ENCODE measurements around the gene MDM2.

The MDM2 gene

DNA sequence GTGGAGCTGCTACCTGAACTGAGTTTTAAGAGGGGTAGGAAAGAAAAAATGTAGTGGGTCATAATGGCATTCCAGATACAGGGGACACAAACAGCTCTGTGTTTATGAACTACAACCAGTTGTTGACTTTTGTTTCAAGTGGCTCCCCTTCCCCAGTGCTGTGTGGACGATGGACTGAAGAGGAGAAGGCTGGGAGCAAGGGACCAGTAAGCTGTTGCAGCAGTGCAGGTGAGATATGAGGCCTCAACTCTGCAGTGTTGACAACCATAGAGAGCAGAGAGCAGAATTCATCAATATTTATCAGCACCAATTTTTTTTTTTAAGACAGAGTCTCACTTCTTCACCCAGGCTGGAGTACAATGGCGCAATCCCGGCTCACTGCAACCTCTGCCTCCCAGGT lies 46.6 kb downstream of the MDM2 start:
- DNase-seq: no peak

DNA sequence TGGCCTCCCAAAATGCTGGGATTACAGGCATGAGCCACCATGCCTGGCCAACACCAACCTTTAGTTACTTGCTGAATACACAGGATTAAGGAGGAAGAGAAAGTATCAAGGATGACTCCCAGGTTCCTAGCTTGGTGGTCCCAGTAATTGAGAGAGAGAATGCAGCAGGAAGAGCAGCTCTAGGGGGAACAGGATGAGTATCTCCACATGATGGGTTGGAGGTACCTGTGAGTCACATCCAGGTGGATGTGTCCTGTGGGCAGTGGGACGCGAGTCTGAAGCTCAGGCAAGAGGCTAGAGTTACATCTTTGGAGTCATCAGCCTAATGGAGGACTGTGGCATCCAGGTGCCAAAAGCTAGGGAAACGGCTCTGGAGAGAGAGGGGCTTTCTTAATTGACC lies 47.1 kb downstream of the MDM2 start:
- no peak for DNase-seq

DNA sequence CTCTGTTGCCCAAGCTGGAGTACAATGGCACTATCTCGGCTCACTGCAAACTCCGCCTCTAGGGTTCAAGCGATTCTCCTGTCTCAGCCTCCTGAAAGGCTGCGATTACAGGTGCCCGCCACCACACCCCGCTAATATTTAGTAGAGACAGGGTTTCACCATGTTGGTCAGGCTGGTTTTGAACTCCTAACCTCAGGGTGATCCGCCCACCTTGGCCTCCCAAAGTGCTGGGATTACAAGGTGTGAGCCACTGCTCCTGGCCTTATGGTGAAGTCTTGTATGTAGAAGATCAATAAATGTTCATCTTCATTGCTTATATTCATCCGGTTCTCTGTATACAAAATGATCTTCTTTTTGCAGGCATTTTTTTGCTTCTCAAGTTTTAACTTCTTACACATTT lies 47.8 kb downstream of the MDM2 start:
- no peak for DNase-seq

DNA sequence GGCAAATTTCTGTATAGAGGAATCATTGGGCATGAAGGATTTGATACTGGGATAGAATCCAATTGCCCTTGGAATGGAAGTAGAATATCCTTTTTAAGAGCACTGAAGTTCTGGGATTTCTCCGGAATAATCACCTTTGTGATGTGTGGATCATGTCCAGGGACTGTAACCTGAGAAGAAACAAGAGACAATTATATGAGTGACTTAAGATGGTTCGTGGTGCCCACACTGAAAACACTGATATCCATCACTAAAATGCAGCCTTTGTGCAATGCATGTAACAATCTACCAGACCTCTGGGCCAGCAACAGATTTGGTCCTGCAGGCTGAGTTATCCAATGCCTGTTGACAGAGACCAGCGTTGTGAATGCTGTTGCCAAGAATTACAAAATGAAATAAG lies 48.5 kb downstream of the MDM2 start:
- DNase-seq: no peak

DNA sequence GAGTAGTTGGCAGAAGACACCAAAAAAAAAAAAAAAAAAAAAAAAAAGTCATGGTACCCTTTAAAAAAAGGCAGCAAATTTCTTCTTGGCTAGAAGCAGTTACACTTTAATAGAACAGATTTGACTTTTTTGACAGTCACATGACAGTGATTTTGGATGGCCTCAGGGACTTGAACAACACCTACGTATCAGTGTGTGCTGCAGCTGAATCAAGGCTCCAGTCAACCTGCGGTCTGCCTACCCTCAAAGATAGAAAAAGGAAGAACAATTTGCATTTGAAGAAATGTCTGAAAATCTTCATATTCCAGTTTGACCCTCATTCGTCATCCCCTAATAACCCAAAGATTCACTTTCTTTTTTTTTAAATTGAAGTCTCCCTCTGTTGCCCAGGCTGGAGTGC lies 53.9 kb downstream of the MDM2 start:
- no peak for DNase-seq

DNA sequence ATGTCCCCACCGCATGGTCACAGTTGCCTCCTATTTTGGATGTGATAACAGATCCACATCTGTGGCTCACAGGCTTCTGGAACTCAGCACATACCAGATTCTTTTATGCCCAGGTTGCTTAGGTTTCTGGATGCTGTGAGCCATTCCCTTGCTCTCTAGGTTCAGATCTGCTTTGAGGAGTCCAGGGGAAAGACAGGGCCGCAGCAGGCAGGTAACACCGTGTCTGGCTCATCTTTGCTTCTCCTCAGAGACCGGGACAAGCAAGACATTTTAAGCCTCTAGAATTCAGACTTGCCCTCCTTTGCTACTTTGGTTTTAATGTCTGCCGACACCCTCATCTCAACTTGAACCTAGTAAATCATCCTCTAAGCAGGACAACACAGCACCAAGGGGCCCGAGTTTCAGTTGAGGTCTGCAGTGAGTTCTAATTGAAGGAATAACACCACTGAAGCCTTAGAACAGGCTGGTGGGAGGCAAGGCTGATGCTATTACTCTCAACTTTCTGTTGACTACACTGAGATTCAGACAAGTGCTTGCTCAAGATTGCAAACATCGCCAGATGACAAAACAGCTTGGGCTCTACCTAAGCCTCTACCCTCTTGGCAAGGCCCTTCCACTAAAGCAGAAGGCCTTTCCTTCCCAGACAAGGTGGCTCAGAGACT lies 55.3 kb downstream of the MDM2 start:
- no peak for DNase-seq

DNA sequence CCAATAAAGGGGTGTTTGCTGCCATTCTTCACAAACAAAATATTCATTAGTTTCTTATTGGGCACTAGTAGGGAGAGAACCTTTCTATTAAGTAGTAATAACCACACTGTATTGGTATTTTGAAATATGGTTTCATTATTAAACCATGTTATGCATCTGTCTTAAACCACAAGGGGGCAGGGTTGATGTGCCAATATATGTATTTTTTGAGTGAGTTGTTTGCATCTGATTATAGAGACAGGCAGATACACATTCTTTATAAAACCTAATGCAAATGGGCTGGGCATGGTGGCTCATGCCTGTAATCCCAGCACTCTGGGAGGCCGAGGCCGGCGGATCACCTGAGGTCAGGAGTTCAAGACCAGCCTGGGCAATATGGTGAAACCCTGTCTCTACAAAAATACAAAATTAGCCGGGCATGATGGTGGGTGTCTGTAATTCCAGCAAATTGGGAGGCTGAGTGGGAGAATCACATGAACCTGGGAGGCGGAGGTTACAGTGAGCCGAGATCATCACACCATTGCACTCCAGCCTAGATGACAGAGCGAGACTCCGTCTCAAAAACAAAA lies 56.0 kb downstream of the MDM2 start:
- DNase-seq: peak; percentile 27

DNA sequence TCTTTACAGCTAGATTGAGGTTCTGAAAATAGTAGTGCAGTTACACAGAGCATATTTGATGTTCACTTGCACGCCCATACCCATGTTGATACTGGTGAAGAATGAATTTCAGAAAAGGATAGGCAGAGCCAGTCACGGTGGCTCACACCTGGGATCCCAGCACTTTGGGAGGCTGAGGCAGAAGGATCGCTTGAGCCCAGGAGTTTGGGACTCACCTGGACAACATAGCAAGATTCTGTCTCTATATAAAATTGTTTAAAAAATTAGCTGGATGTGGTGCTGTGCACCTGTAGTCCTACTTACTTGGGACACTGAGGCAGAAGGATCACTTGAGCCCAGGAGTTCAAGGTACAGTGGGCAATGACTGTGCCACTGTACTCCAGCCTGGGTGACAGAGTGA lies 56.6 kb downstream of the MDM2 start:
- DNase-seq: no peak

DNA sequence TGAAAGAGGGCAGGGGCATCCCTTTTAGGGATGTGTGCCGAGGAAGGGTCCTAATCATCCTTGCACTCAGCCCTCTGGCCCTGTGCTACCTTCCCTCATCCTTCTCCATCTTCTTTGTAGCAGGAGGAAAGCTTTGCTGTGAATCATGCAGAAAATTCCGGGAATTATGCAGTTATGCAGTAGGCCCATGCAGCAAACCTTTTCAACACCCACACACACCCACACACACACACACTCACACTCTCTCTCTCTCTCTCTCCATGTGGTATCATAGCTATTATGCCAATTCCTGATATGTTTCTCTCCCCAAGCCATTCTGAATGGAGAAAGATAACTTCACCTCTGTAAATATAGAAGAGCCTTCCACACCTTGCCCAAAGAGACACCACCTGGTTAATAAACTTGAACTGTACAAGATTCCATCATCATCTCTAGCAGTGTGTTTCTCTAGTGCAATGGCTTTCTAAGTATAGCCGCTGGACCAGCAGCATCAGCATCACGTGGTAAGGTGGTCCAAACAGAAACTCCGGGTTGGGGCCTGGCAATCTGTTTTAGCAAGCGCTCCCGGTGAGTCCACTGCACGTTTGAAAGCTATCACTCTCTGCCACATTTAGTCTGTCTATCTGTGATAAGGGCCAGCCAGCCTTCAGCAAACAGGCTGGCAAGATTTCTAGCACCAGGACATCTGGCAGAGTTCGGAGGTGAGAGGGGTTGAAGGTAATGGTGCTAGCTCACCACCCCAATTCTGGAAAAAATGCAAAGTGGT lies 57.6 kb downstream of the MDM2 start:
- no peak for DNase-seq

DNA sequence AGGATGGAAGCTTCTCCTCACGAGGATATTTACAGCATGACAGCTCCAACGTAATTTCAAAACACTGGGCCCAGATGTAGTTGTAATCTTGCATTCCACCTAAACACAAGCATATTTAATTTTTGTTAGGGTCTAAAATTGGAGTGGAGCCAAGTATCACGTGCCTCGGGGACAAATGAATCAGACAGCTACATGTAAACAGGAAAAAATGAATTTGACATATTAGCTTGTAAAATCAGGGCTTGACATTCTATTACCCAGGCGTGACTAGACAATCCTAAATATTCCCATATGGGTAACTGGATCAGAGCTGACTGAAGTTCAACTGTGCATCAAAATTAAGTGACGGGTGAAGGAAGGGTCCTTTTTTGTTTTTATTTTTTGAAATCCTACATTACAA lies 59.0 kb downstream of the MDM2 start:
- DNase-seq: no peak

DNA sequence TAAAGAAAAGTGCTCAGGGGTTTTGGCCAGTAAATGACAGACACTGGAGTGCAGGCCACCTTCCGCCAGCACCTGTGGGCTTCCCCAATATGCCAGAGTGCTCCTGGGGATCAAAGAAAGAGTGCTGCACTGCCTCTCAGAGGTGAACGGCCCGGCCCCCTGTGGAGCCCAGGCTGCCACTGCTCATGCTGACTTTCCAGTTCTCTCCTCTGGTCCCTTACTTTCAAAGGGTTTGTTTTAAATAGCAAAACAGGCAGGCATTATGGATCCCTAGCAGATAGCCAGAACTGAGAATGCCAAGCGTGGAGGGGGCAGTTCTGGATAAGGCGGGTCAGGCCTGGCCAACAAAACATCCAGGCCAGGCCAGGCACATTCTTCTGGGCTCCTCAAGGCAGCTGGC lies 59.6 kb downstream of the MDM2 start:
- no peak for DNase-seq

DNA sequence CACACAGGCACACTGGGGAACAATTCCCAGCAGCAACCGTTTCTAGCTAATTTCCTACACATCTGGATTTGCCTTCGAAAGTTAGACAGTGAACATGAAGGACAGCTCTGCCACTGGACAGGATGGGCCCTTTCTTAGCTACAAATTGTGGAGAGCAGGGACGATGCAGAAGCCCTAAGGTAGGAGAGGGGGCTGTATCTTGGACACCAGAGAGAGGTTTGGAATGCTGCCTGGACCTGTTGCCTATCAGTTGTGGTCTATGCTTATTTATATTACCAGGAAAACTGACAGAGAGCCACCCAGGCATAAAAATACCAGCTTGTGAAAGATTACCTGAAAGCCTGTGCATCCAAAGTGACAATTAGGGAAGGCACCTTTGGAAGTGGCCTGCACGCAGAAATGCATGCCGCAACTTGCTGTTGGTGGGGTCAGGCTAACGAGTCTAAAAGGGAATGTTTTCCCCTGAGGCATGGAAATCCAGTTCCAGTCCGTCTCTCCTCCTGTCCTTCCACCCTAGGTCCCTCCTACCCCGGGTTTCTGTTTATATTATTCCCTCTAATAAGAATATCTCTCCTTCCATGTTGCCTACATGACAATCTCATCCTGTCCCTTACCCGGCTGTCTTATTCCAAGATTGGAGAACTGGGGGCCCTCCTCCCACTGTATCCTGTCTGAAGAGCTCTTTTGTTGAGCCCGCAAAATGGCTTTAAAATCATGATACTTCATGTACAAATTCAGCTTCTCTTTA lies 60.2 kb downstream of the MDM2 start:
- no peak for DNase-seq

DNA sequence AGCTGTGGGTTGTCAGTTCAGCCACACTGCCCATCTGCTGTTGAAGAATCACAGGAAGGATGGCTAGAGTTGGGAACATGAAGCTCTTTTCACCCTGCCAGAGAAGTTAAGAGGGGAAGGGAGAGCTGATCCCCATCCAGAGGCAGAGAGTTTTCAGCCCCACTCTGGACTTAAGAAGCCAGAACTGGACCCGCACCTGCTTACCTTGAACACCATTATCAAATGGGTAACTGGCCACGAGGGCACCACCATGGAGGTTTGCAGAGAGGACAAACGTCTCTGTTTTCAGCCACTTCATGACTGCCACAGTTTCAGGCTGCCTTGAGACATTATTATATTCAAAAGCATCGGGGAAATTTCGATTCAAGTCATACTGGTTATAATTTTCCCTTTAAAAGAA lies 62.0 kb downstream of the MDM2 start:
- no peak for DNase-seq

DNA sequence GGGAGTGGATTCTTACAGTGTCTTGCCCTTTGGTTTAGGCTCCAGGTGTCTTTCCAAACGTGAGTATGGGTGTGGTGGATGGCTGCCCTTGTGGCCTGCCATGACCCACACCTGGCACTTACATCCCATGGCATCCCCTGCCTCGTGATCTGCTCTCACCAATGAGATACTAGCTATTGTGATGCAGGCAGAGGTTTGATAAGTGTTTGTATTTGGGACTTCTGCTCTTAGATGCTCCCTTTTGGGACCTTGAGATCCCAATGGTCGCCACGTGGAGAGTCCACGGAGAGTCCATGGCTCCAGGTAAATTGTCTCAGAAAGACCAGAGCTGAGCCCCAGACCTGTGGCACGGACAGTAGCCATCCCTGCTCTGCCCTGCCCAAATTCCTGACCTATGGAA lies 62.5 kb downstream of the MDM2 start:
- no peak for DNase-seq

DNA sequence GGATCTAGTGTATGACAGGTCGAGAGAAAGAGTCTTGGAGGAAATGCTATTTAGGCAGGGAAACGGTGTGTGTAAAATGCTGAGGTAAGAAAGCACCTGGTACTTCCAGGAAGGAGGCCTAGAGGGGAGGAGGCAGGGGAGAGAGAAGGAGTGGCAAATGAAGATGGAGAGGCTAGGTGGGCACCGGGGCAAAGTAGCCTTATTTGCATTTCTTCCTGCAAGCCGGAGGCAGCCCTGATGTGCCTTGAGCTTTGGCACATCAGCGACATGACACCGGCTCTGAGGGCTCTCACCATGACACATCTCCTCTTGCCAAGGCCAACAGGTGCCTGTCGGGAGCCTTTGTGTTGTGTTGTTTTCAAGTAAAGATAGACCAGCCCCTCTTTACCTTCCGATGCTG lies 63.4 kb downstream of the MDM2 start:
- DNase-seq: no peak

DNA sequence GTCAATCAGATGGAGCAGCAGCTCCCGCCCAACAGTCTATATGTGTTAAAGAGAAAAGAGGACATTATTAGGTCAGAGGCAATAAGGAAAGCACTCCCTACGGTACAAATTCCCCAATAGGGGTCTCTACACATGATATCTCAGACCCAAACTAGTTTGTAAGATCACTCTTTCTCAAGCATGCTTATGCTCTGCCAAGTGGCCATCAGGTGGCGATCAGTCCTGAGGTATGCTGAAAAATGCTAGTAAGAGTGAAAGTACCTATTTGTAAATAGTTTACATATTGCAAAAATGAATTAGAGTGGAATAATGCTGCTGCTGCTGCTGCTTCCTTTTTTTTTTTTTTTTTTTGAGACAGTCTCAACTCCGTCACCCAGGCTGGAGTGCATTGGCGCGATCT lies 63.9 kb downstream of the MDM2 start:
- DNase-seq: no peak

DNA sequence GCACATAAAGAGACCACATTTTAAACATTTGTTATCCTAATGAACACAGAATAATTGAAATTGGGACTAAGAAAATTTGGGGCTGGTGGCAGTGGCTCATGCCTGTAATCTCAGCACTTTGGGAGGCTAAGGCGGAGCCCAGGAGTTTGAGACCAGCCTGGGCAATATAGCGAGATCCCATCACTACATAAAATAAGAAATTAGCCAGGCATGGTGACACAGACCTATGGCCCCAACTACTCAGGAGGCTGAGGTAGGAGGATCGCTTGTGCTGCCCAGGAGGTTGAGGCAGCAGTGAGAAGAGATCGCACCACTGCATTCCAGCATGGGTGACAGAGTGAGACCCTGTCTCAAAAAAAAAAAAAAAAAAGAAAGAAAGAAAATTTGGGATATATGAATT lies 65.3 kb downstream of the MDM2 start:
- DNase-seq: no peak

DNA sequence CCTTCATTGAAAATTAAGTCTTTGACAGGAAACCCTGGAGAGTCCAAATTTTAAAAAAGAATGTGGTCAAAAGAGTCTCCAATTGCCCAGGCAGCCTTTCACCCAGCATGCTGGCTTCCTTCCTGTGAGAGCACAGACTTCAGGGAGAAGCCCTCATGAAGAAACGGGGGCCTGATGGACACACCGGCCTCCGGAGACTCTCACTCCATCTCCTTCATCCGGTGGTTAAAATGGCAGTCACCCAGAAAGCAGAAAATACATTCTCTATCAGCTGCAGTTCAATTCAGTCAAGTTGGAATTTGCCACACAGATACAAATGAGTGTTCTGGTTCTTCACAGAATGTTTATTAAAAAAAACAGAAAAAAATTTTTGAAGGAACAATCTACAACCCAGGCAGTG lies 68.5 kb downstream of the MDM2 start:
- no peak for DNase-seq

DNA sequence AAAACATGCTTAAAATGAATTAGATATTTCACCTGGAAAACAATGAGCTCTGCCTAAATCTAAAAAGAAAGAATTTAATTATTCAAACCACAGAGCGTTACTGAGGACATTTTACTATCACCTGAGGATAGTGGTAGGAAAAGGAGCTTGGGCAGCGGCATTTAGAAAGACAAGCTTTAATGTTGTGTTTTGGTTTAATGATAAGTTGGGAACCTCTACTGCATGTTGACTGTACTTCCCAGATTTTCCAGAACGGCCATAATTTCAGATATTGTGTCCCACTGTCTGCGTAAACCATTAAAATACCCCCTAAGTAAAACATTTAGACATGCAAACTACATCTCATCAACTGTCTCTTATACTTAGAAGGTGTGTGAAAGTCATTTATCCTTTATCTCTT lies 69.6 kb downstream of the MDM2 start:
- DNase-seq: no peak

DNA sequence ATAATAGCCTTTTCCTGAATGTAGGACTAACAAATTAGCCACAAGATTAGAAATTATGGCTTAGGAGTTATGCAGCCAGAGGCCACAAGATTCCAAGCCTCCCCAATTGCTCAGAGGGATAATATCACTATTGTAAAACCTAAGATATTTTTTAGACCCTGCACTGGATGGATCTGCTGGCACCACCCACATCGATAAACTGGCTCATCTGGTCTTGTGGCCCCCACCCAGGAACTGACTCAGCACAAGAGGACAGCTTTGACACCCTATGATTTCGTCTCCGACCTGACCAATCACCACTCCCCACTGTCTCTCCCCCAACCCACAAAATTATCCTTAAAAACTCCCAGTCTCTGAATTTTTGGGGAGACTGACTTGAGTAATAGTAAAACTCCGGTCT lies 70.3 kb downstream of the MDM2 start:
- no peak for DNase-seq

DNA sequence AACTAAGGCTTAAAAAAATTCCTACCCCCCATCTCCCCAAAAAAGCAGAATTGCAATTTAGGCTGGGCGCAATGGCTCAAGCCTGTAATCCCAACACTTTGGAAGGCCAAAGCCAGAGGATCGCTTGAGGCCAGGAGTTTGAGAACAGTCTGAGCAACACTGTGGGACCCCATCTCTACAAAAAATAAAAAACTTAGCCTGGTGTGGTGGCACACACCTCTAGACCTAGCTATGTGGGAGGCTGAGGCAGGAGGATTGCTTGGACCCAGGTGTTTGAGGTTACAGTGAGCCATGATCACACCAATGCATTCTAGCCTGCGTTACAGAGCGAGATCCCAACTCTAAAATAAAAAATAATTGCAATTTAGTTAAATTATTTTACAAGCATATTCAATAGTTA lies 70.9 kb downstream of the MDM2 start:
- DNase-seq: no peak

DNA sequence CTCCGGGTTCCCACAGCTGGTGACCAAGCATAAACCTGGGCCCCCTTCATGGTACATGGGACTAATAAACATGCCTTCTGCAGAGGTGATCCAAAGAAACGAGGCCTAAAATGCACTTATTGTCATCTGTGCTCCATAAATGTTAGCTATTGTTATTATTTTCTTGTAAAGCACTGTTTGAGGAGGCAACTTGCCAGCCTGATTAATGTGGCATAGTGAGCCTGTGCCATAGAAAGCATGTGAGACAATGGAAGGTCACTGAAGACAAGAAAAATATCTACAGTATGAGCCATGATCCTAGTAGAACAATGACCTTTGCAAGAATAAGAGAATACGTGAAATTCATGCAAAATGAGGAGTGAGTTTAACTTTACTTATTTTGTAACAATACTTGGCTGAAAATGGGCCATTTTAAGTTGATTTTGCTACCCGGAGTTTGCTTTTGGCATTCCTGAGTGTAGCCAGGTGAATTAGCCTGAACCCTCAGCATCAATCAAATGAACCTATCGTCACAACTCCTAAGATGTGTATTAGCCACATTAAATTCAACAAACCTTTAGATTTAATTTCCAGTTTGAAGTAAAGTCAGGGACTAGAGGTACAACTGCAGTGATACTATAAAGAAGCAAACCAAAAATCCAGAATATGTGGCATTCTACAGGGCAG lies 72.8 kb downstream of the MDM2 start:
- no peak for DNase-seq

DNA sequence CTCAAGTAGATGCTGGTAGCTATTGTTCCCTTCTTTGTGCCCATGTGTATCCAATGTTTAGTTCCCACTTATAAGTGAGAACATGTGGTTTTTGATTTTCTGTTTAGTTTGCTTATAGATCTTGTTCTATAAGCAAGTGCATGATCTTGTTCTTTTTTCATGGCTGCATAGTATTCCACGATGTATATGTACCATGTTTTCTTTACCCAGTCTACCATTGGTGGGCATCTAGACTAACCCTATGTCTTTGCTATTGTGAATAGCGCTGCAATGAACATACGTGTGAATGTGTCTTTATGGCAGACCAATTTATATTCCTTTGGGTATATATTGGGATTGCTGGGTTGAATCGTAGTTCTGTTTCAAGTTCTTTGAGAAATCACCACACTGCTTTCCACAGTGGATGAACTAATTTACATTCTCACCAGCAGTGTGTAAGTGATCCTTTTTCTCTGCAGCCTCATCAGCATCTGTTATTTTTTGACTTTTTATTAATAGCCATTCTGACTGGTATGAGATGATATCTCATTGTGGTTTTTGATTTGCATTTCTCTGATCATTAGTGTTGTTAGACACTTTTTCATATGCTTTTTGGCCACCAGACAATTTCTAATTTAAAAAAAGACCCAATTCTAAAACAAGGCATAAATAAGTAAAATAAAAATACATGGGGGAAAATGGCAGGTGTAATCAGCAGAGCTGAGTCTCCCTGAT lies 74.4 kb downstream of the MDM2 start:
- DNase-seq: no peak
